ENCODE measurements around the gene LARP4B.

Gene LARP4B

GRCh38 chr10:790821-791551 is 140.5 kb downstream of the LARP4B start:
- Histone ChIP-seq H3K27me3 (ENCODE audit: control insufficient read depth in 3 of 3, insufficient read depth in 3 of 3, low read depth in 1 of 3, low read length in 3 of 3) (peaks cover 0 to 2% (median 0%) of the 10 kb centered on the region in 3 experiments), H4K8ac (ENCODE audit: low read depth, low read length) (no peak overlapping the region), H3K23ac (ENCODE audit: low read depth, low read length, poor library complexity) (no peak overlapping the region), H3K9ac (ENCODE audit: low read depth, low read length, poor library complexity) (no peak overlapping the region), H3K79me1 (ENCODE audit: low read depth, low read length) (peaks cover 8% of the 10 kb centered on the region), H3K14ac (ENCODE audit: low read length) (no peak overlapping the region), H3K18ac (ENCODE audit: low read length) (no peak overlapping the region), H2BK15ac (ENCODE audit: low read length) (peak overlapping the region; percentile 87), H2BK12ac (ENCODE audit: low read length) (no peak overlapping the region), H3K4me2 (ENCODE audit: insufficient read depth, low read length, poor library complexity, severe bottlenecking) (no peak overlapping the region), H3K4ac (ENCODE audit: low read length) (no peak overlapping the region), H3K4me3 (ENCODE audit: low read length in 2 of 2) (no peak overlapping the region), H3K4me1 (ENCODE audit: control insufficient read depth in 2 of 2, insufficient read depth in 1 of 2, low read depth in 1 of 2, low read length in 2 of 2) (peaks cover 0 to 4% of the 10 kb centered on the region in 2 donors), H3K36me3 (replicated peaks in 1 of 2; ENCODE audit: control insufficient read depth in 2 of 2, insufficient read depth in 2 of 2, low read length in 2 of 2) (no peaks in the 10 kb centered on the region), H2BK5ac (ENCODE audit: low read length) (no peak overlapping the region), H2AK5ac (ENCODE audit: low read depth, low read length) (no peak overlapping the region), H4K91ac (ENCODE audit: low read depth, low read length, poor library complexity) (no peak overlapping the region), H2AFZ (ENCODE audit: low read length) (no peak overlapping the region), H3K9me3 (replicated peaks in 1 of 2; ENCODE audit: control insufficient read depth in 2 of 2, insufficient read depth in 1 of 2, low read depth in 1 of 2, low read length in 2 of 2) (peaks cover 0 to 2% of the 10 kb centered on the region in 2 donors), H3K27ac (replicated peaks; ENCODE audit: low read length) (no peak overlapping the region), H2BK120ac (ENCODE audit: low read depth, low read length) (no peak overlapping the region)
- no CpG with 5 or more reads among the region's 25 CpGs for WGBS, 2 donors (ENCODE audit: extremely low coverage in 2 of 2, insufficient read length in 2 of 2, insufficient replicate concordance in 1 of 2)
- DNase-seq (ENCODE audit: low spot score): no peak

GRCh38 chr10:789831-790701 is 141.4 kb downstream of the LARP4B start:
- Histone ChIP-seq H3K4me3 (ENCODE audit: low read length in 2 of 2) (no peak overlapping the region), H2BK5ac (ENCODE audit: low read length) (no peak overlapping the region), H3K27ac (replicated peaks; ENCODE audit: low read length) (no peak overlapping the region), H3K23ac (ENCODE audit: low read depth, low read length, poor library complexity) (peak overlapping the region; percentile 80), H3K79me1 (ENCODE audit: low read depth, low read length) (peaks cover 8% of the 10 kb centered on the region), H2AFZ (ENCODE audit: low read length) (peak overlapping the region; percentile 84), H4K8ac (ENCODE audit: low read depth, low read length) (peak overlapping the region; percentile 32), H2AK5ac (ENCODE audit: low read depth, low read length) (peak overlapping the region; percentile 66), H3K9ac (ENCODE audit: low read depth, low read length, poor library complexity) (peak overlapping the region; percentile 53), H3K4me2 (ENCODE audit: insufficient read depth, low read length, poor library complexity, severe bottlenecking) (peak overlapping the region; percentile 37), H3K9me3 (replicated peaks in 1 of 2; ENCODE audit: control insufficient read depth in 2 of 2, insufficient read depth in 1 of 2, low read depth in 1 of 2, low read length in 2 of 2) (no peaks in the 10 kb centered on the region), H2BK120ac (ENCODE audit: low read depth, low read length) (no peak overlapping the region), H3K14ac (ENCODE audit: low read length) (no peak overlapping the region), H2BK15ac (ENCODE audit: low read length) (peak overlapping the region; percentile 54), H4K91ac (ENCODE audit: low read depth, low read length, poor library complexity) (peak overlapping the region; percentile 64), H3K36me3 (replicated peaks in 1 of 2; ENCODE audit: control insufficient read depth in 2 of 2, insufficient read depth in 2 of 2, low read length in 2 of 2) (no peaks in the 10 kb centered on the region), H3K27me3 (ENCODE audit: control insufficient read depth in 3 of 3, insufficient read depth in 3 of 3, low read depth in 1 of 3, low read length in 3 of 3) (peaks cover 0 to 7% (median 7%) of the 10 kb centered on the region in 3 experiments), H3K4ac (ENCODE audit: low read length) (no peak overlapping the region), H2BK12ac (ENCODE audit: low read length) (peak overlapping the region; percentile 81), H3K18ac (ENCODE audit: low read length) (peak overlapping the region; percentile 2), H3K4me1 (ENCODE audit: control insufficient read depth in 2 of 2, insufficient read depth in 1 of 2, low read depth in 1 of 2, low read length in 2 of 2) (peaks cover under 1 to 6% of the 10 kb centered on the region in 2 donors)
- no peak for DNase-seq (ENCODE audit: low spot score)
- no CpG with 5 or more reads among the region's 30 CpGs for WGBS, 2 donors (ENCODE audit: extremely low coverage in 2 of 2, insufficient read length in 2 of 2, insufficient replicate concordance in 1 of 2)

- Histone ChIP-seq H3K9me3 (replicated peaks in 1 of 2; ENCODE audit: control insufficient read depth in 2 of 2, insufficient read depth in 1 of 2, low read depth in 1 of 2, low read length in 2 of 2) (no peaks in the 10 kb centered on the region), H3K9ac (ENCODE audit: low read depth, low read length, poor library complexity) (peak overlapping the region; percentile 73), H3K4me3 (ENCODE audit: low read length in 2 of 2) (peak overlapping the region in 1 of 2 donors; percentile 75), H3K4me1 (ENCODE audit: control insufficient read depth in 2 of 2, insufficient read depth in 1 of 2, low read depth in 1 of 2, low read length in 2 of 2) (peaks cover 6 to 8% of the 10 kb centered on the region in 2 donors), H2AFZ (ENCODE audit: low read length) (peak overlapping the region; percentile 84), H3K4me2 (ENCODE audit: insufficient read depth, low read length, poor library complexity, severe bottlenecking) (peak overlapping the region; percentile 89), H2BK12ac (ENCODE audit: low read length) (no peak overlapping the region), H3K4ac (ENCODE audit: low read length) (no peak overlapping the region), H4K8ac (ENCODE audit: low read depth, low read length) (no peak overlapping the region), H2BK120ac (ENCODE audit: low read depth, low read length) (no peak overlapping the region), H3K27me3 (ENCODE audit: control insufficient read depth in 3 of 3, insufficient read depth in 3 of 3, low read depth in 1 of 3, low read length in 3 of 3) (peaks cover 0 to 7% (median 7%) of the 10 kb centered on the region in 3 experiments), H3K14ac (ENCODE audit: low read length) (no peak overlapping the region), H2BK15ac (ENCODE audit: low read length) (peak overlapping the region; percentile 42), H4K91ac (ENCODE audit: low read depth, low read length, poor library complexity) (peak overlapping the region; percentile 64), H2AK5ac (ENCODE audit: low read depth, low read length) (no peak overlapping the region), H3K79me1 (ENCODE audit: low read depth, low read length) (peaks cover 8% of the 10 kb centered on the region), H3K18ac (ENCODE audit: low read length) (peak overlapping the region; percentile 92), H3K27ac (replicated peaks; ENCODE audit: low read length) (no peak overlapping the region), H3K23ac (ENCODE audit: low read depth, low read length, poor library complexity) (peak overlapping the region; percentile 4), H2BK5ac (ENCODE audit: low read length) (peak overlapping the region; percentile 58), H3K36me3 (replicated peaks in 1 of 2; ENCODE audit: control insufficient read depth in 2 of 2, insufficient read depth in 2 of 2, low read length in 2 of 2) (no peaks in the 10 kb centered on the region)
- DNase-seq (ENCODE audit: low spot score): peak; percentile 57
- no CpG with 5 or more reads among the region's 50 CpGs for WGBS, 2 donors (ENCODE audit: extremely low coverage in 2 of 2, insufficient read length in 2 of 2, insufficient replicate concordance in 1 of 2)
These were observed 142.4 kb downstream of the LARP4B start for GRCh38 chr10:788796-789748.
